GM12864 (cell line): ENCODE measurements around the gene PFKP.

Source experiments
- DNase-seq: peaks from one replicate; pipeline ENCODE4 v3.0.0-alpha.2; 2011; ENCODE audit warnings: low read depth
- H3K4me3 ChIP-seq: 2 replicates; pipeline ENCODE4 v1.5.1; 2011; ENCODE audit warnings: mild to moderate bottlenecking, low read depth, low read length, control low read depth
- CTCF ChIP-seq: IDR thresholded peaks from 2 replicates; pipeline ENCODE4 v1.5.1; 2011; ENCODE audit warnings: low read depth, mild to moderate bottlenecking, moderate library complexity, low read length, control low read depth, inconsistent platforms; ENCODE audit errors: missing control alignments

The PFKP gene

GRCh38 chr10:3122486-3123205, 55.3 kb downstream of the PFKP start:
- DNase-seq: no peak
- no peak overlapping the region for H3K4me3 ChIP-seq
- TF ChIP-seq CTCF: no peak

- no peak for DNase-seq
- H3K4me3 ChIP-seq: no peak overlapping the region
- TF ChIP-seq CTCF: no peak
Observed at GRCh38 chr10:3123571-3124411, 56.4 kb downstream of the PFKP start.

GRCh38 chr10:3124412-3125175, 57.2 kb downstream of the PFKP start:
- H3K4me3 ChIP-seq: no peak overlapping the region
- no peak for DNase-seq
- TF ChIP-seq CTCF: no peak

GRCh38 chr10:3125527-3126170, 58.3 kb downstream of the PFKP start:
- no peak overlapping the region for H3K4me3 ChIP-seq
- TF ChIP-seq CTCF: no peak
- no peak for DNase-seq

GRCh38 chr10:3126249-3126648, 58.9 kb downstream of the PFKP start:
- no peak for DNase-seq
- TF ChIP-seq CTCF: no peak
- H3K4me3 ChIP-seq: no peak overlapping the region

GRCh38 chr10:3126741-3127346, 59.5 kb downstream of the PFKP start:
- H3K4me3 ChIP-seq: no peak overlapping the region
- DNase-seq: no peak
- TF ChIP-seq CTCF: no peak
